Measurements from ENCODE around the gene OR2AT4. TPM values are rescaled to one million over a fixed set of nuclear protein-coding genes. Genes with fewer than 3 reads are reported as not detected.

Gene OR2AT4
- total RNA-seq, 2 donors from 2014 or later: not detected

- no peak for TF ChIP-seq CTCF (conservative IDR thresholded peaks at IDR 0.05)
- Mint-ChIP-seq H3K9me3 (no peaks in the 10 kb centered on the region), H3K27ac (no peak overlapping the region), H3K4me3 (no peak overlapping the region), H3K36me3 (ENCODE audit: low read depth) (no peaks in the 10 kb centered on the region), H3K4me1 (peaks cover 9% of the 10 kb centered on the region), H3K27me3 (ENCODE audit: insufficient read depth) (peaks cover 20% of the 10 kb centered on the region)
- H3K4me3 ChIP-seq (ENCODE audit: low read length): no peak overlapping the region
- H3K9ac ChIP-seq (ENCODE audit: extremely low read depth, low read length, poor library complexity, severe bottlenecking): no peak overlapping the region
- H3K36me3 ChIP-seq (ENCODE audit: control insufficient read depth, insufficient read depth, low read length): no peaks in the 10 kb centered on the region
- no peak overlapping the region for H3K27ac ChIP-seq (ENCODE audit: low read depth, low read length)
- no peaks in the 10 kb centered on the region for H3K4me1 ChIP-seq (ENCODE audit: control insufficient read depth, insufficient read depth, low read length)
- WGBS, 2 experiments (ENCODE audit: insufficient coverage in 1 of 2, insufficient read length in 1 of 2): 75% methylated on average over 4 to 6 of the region's 6 CpGs
- H3K27me3 ChIP-seq (ENCODE audit: control insufficient read depth, insufficient read depth, low read length, poor library complexity, severe bottlenecking): no peaks in the 10 kb centered on the region
- no peaks in the 10 kb centered on the region for H3K9me3 ChIP-seq (ENCODE audit: control insufficient read depth, low read length)
- no peak for DNase-seq
Measured at GRCh38 chr11:75141166-75141565, 44.5 kb upstream of the OR2AT4 start.

DNA sequence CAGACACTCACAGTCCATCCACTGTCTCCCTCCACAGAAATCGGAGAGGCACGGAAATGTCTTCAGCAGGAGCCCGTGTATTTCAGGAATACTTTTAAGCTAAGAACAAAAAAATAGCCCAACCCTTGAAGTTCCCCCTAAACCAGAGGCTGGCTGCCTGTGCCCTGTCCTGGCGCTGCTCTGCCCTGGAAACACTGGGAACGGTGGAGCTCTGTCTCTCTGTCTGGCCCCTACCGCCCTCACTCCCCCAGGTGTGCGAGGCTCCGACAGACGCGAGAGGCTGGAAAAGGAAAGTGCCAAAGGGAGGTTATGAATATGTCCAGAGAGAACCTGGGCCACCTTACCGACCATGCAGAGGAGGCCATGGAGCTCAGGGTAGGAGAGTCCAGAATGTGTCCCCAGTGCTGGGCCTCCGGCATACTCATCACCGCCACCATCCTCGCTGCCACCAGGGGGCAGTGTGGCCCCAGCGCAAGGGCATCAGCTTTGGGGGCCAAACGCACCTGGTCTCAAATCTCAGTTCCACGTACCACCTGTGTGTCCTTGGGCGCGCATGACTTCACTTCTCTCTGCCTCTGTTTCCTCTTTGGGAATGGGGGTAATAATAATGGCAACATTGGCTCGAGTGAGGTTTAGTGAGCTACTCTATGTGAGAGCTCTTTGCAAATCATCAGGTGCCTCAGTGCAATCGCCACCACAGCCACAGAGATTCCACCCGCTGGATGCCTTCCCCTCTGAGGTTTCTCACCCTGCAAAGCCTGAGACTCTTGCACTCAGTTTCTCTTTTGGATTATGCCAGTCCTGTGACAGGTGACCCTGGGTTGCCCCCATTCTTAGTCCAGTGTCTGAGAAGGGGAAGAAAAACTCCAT is 43.8 kb upstream of the OR2AT4 start:
- Mint-ChIP-seq H3K27ac (no peak overlapping the region), H3K36me3 (ENCODE audit: low read depth) (no peaks in the 10 kb centered on the region), H3K9me3 (no peaks in the 10 kb centered on the region), H3K4me3 (no peak overlapping the region), H3K4me1 (peaks cover 2% of the 10 kb centered on the region), H3K27me3 (ENCODE audit: insufficient read depth) (peaks cover 20% of the 10 kb centered on the region)
- Histone ChIP-seq H3K9ac (ENCODE audit: extremely low read depth, low read length, poor library complexity, severe bottlenecking) (no peak overlapping the region), H3K36me3 (ENCODE audit: control insufficient read depth, insufficient read depth, low read length) (no peaks in the 10 kb centered on the region), H3K27me3 (ENCODE audit: control insufficient read depth, insufficient read depth, low read length, poor library complexity, severe bottlenecking) (no peaks in the 10 kb centered on the region), H3K27ac (ENCODE audit: low read depth, low read length) (no peak overlapping the region), H3K4me3 (ENCODE audit: low read length) (no peak overlapping the region), H3K9me3 (ENCODE audit: control insufficient read depth, low read length) (no peaks in the 10 kb centered on the region), H3K4me1 (ENCODE audit: control insufficient read depth, insufficient read depth, low read length) (no peaks in the 10 kb centered on the region)
- peak; percentile 93 for DNase-seq
- 51 to 61% methylated on average over 12 to 22 of the region's 22 CpGs for WGBS, 2 experiments (ENCODE audit: insufficient coverage in 1 of 2, insufficient read length in 1 of 2)
- peak; percentile 97 for TF ChIP-seq CTCF (conservative IDR thresholded peaks at IDR 0.05)

DNA sequence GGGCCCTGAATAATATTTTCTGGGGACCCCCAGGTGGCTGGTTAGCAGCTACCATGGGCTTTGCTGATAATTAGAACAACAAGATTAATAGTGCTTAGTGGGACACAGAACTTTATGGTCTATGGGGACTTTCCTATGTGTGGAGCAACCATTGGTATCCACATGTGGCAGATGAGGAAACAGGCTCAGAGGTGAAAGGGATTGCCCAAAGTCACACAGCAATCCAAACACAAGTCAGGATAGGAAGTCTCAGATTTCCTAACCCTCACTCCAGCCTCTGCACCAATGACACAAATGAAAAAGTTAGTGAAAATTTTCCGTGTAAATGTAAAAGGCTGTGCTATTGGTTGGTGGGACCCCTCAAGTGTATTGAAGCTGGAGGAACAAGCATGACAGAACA is 39.0 kb upstream of the OR2AT4 start:
- Mint-ChIP-seq H3K4me3 (no peak overlapping the region), H3K4me1 (no peaks in the 10 kb centered on the region), H3K27ac (no peak overlapping the region), H3K9me3 (no peaks in the 10 kb centered on the region), H3K27me3 (ENCODE audit: insufficient read depth) (peaks cover 32% of the 10 kb centered on the region), H3K36me3 (ENCODE audit: low read depth) (no peaks in the 10 kb centered on the region)
- no peak overlapping the region for H3K9ac ChIP-seq (ENCODE audit: extremely low read depth, low read length, poor library complexity, severe bottlenecking)
- no peak overlapping the region for H3K27ac ChIP-seq (ENCODE audit: low read depth, low read length)
- H3K4me3 ChIP-seq (ENCODE audit: low read length): no peak overlapping the region
- no peak for DNase-seq
- no peak for TF ChIP-seq CTCF (conservative IDR thresholded peaks at IDR 0.05)
- no peaks in the 10 kb centered on the region for H3K27me3 ChIP-seq (ENCODE audit: control insufficient read depth, insufficient read depth, low read length, poor library complexity, severe bottlenecking)
- no peaks in the 10 kb centered on the region for H3K9me3 ChIP-seq (ENCODE audit: control insufficient read depth, low read length)
- H3K36me3 ChIP-seq (ENCODE audit: control insufficient read depth, insufficient read depth, low read length): no peaks in the 10 kb centered on the region
- H3K4me1 ChIP-seq (ENCODE audit: control insufficient read depth, insufficient read depth, low read length): no peaks in the 10 kb centered on the region
- WGBS, 2 experiments (ENCODE audit: insufficient coverage in 1 of 2, insufficient read length in 1 of 2): 55 to 86% methylated on average over 1 of the region's 1 CpG

Data from endodermal cell (in vitro differentiated cells).